OCI-LY3 (cell line): ENCODE results near the gene KLHL21.

Source experiments
- CTCF ChIP-seq: fragments of 200-600, 300-600 bp; sonication (generic); IDR thresholded peaks from 2 replicates; pipeline ENCODE4 v1.5.1; 2014; ENCODE audit warnings: antibody characterized with exemption, low read length, low read depth
- EZH2phosphoT487 ChIP-seq: fragments of 200-600 bp; shearing (Covaris generic); IDR thresholded peaks from 2 replicates; pipeline ENCODE4 v1.6.1; 2018; ENCODE audit warnings: antibody characterized with exemption, mixed run types, low read depth

- TF ChIP-seq CTCF (no peak), EZH2phosphoT487 (no peak)
These were observed 2.1 kb downstream of the KLHL21 start for GRCh38 chr1:6600410-6601048.
